ENCODE results near the gene AP4E1.
"Not testable (repeated sequence)": the region's sequence is repeated elsewhere in the genome, so short reads cannot be mapped to it uniquely, and the experiment has no call there.

AP4E1 gene

DNA sequence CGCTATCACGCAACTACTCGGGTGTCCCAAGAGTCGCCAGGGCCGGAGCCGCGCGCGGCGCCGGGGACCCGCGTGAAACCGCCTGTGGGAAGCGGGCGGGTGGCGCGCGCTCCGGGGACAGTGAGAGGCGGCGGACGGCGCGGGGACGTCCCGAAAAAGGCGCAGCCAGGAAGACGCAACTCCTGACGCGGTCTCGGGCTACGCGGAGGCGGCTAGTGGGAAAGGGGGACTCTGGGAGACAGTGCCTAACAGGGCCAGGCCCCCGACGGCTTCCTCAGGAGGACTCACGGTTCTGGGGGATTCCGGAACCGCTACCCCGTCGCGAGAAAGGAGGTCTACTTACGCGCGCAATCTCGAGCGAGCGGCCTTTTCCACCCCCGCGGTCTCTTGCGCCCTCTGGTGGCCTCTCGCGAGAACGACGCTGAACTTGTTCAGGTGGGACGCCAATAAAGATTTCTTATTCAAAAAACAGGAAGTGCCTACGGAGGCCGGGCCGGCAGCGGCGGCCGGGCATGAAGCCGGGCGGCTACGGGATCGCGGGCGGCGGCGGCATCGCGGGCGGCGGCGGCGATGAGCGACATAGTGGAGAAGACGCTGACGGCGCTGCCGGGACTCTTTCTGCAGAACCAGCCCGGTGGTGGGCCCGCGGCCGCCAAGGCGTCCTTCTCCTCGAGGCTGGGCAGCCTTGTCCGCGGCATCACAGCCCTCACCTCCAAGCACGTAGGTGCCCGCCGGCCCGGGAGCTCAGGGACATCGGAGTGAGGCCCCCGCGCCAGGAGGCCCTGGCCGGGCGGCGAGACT is at the start of gene AP4E1:
AP4E1 (plus strand) TSS at position 475 of the 801 bp plus-strand sequence; CDS start at position 571, 96 bp downstream.
- H3K27ac Mint-ChIP-seq (ENCODE audit: low read depth) = peak within 1 kb of the TSS; percentile 98
- H3K4me3 Mint-ChIP-seq = peak within 1 kb of the TSS; percentile 92
- no peaks in the 10 kb centered on the region for H3K27me3 Mint-ChIP-seq
- H3K9me3 Mint-ChIP-seq = no peaks in the 10 kb centered on the region
- DNase-seq (ENCODE audit: low spot score in 2 of 2) (peak; percentile 93 to 97), ATAC-seq (replicated peaks; ENCODE audit: extremely low read depth, poor library complexity, severe bottlenecking) (peak; percentile 43)
- H3K4me1 Mint-ChIP-seq = peaks cover 32% of the 10 kb centered on the region
- H3K36me3 Mint-ChIP-seq (ENCODE audit: insufficient read depth) = peaks cover 42% of the 10 kb centered on the region

GRCh38 chr15:50860824-50861223 is 47.7 kb upstream of the AP4E1 start:
- DNase-seq (ENCODE audit: low spot score in 2 of 2) = no peak
- Mint-ChIP-seq H3K4me1 (no peaks in the 10 kb centered on the region), H3K4me3 (no peak overlapping the region), H3K9me3 (no peaks in the 10 kb centered on the region), H3K36me3 (ENCODE audit: insufficient read depth) (no peaks in the 10 kb centered on the region), H3K27ac (ENCODE audit: low read depth) (no peak overlapping the region), H3K27me3 (peaks cover 11% of the 10 kb centered on the region)
- no peak for ATAC-seq (replicated peaks; ENCODE audit: extremely low read depth, poor library complexity, severe bottlenecking)

- H3K4me3 Mint-ChIP-seq = no peak overlapping the region
- no peaks in the 10 kb centered on the region for H3K4me1 Mint-ChIP-seq
- no peak overlapping the region for H3K27ac Mint-ChIP-seq (ENCODE audit: low read depth)
- no peaks in the 10 kb centered on the region for H3K36me3 Mint-ChIP-seq (ENCODE audit: insufficient read depth)
- H3K9me3 Mint-ChIP-seq = no peaks in the 10 kb centered on the region
- peaks cover 11% of the 10 kb centered on the region for H3K27me3 Mint-ChIP-seq
- no peak for DNase-seq (ENCODE audit: low spot score in 2 of 2)
- no peak for ATAC-seq (replicated peaks; ENCODE audit: extremely low read depth, poor library complexity, severe bottlenecking)
These were observed 45.9 kb upstream of the AP4E1 start for GRCh38 chr15:50862553-50862952.

DNA sequence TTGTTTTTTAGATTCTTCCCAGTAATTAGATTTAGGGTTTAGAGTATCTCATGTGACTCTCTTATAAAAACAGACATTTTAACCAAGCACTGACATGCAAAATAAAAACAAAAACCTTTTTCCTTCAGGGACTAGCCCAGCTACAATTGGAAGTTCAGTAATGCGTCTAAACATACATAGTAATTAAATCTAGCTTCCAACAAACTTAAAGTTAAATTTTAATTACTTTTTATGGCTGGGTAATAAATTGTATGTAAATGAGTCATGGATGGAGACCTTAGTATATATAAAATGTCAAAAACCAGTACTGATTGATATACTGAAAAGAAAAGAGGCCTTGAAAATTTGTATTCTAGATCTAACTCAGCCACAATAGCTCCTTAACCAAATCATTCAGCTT is 43.6 kb upstream of the AP4E1 start:
- ATAC-seq (replicated peaks; ENCODE audit: extremely low read depth, poor library complexity, severe bottlenecking) (no peak), DNase-seq (ENCODE audit: low spot score in 2 of 2) (no peak)
- Mint-ChIP-seq H3K9me3 (no peaks in the 10 kb centered on the region), H3K4me3 (no peak overlapping the region), H3K27ac (ENCODE audit: low read depth) (no peak overlapping the region), H3K4me1 (no peaks in the 10 kb centered on the region), H3K27me3 (no peaks in the 10 kb centered on the region), H3K36me3 (ENCODE audit: insufficient read depth) (no peaks in the 10 kb centered on the region)

DNA sequence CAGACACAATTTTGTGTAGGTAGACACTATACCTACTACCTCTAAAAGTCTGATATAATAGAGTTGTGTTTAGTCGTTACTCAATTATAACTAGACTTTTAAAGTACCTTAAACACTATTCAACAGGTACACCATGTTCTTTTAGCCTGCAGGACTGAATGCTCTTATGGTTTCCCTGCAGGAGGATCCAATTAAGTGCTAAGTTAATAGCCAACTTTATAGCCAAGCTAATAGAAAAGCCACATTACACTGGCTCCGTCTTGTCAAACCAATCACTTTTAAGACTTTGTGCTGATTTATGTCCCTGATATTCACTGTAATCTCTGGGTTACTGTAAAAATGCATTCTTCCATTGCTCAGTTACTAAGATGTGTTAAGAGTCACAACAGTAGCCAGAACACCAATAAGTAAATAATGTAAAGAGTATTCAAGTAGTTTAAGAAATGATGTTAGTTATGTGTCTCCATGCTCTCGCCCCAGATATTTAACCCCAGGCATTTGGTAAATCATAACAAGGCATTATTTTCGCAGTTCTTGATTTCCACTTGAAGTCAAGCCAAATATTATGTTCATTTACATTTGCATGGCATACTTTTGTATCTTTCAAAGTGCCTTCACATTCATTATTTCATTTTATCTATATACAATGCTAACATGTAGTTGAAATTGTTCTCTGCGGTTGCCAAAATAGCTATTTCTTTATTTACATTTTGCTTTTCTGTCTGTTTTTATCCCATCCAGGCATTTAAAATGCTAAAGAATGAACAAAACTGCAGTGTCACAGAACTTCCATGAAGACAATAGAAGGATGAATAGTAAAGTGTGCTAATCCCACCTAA is 42.7 kb upstream of the AP4E1 start:
- Mint-ChIP-seq H3K4me3 (no peak overlapping the region), H3K27me3 (no peaks in the 10 kb centered on the region), H3K4me1 (no peaks in the 10 kb centered on the region), H3K36me3 (ENCODE audit: insufficient read depth) (no peaks in the 10 kb centered on the region), H3K27ac (ENCODE audit: low read depth) (no peak overlapping the region), H3K9me3 (no peaks in the 10 kb centered on the region)
- DNase-seq (ENCODE audit: low spot score in 2 of 2) (no peak), ATAC-seq (replicated peaks; ENCODE audit: extremely low read depth, poor library complexity, severe bottlenecking) (no peak)

- Mint-ChIP-seq H3K4me1 (peaks cover 6% of the 10 kb centered on the region), H3K27me3 (peaks cover 16% of the 10 kb centered on the region), H3K4me3 (no peak overlapping the region), H3K27ac (ENCODE audit: low read depth) (no peak overlapping the region), H3K9me3 (no peaks in the 10 kb centered on the region), H3K36me3 (ENCODE audit: insufficient read depth) (peaks cover 2% of the 10 kb centered on the region)
- no peak for DNase-seq (ENCODE audit: low spot score in 2 of 2)
- no peak for ATAC-seq (replicated peaks; ENCODE audit: extremely low read depth, poor library complexity, severe bottlenecking)
These were observed 36.7 kb upstream of the AP4E1 start for GRCh38 chr15:50871832-50872231.

- Mint-ChIP-seq H3K4me1 (peaks cover 10% of the 10 kb centered on the region), H3K9me3 (no peaks in the 10 kb centered on the region), H3K4me3 (no peak overlapping the region), H3K36me3 (ENCODE audit: insufficient read depth) (peaks cover 3% of the 10 kb centered on the region), H3K27me3 (peaks cover 16% of the 10 kb centered on the region), H3K27ac (ENCODE audit: low read depth) (no peak overlapping the region)
- ATAC-seq (replicated peaks; ENCODE audit: extremely low read depth, poor library complexity, severe bottlenecking) = no peak
- DNase-seq (ENCODE audit: low spot score in 2 of 2) = no peak
These were observed 35.6 kb upstream of the AP4E1 start for GRCh38 chr15:50872832-50873426.

DNA sequence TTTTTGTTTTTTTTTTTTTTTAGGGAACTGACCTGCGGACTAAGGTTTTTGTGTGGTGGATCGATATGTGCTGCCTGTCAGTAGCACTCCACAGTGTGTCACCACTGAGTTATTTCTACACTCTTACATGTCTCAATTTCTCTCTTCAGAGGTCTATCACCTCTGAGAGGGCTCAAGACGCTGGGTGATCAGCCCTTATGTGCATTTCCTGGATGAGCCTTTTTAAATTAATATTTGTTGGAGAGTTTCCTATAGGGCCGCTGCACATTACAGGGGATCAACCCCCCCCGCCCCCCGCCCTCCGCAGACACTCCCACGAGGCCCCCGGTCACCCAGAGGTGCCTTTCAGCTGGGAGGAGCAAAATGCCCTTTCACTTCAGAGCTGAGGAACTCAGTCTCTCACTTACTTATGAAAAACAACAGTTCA is 34.5 kb upstream of the AP4E1 start:
- H3K4me3 Mint-ChIP-seq = no peak overlapping the region
- H3K27me3 Mint-ChIP-seq = peaks cover 16% of the 10 kb centered on the region
- no peak overlapping the region for H3K27ac Mint-ChIP-seq (ENCODE audit: low read depth)
- peaks cover 10% of the 10 kb centered on the region for H3K4me1 Mint-ChIP-seq
- no peak for DNase-seq (ENCODE audit: low spot score in 2 of 2)
- peaks cover 3% of the 10 kb centered on the region for H3K36me3 Mint-ChIP-seq (ENCODE audit: insufficient read depth)
- H3K9me3 Mint-ChIP-seq = no peaks in the 10 kb centered on the region
- peak; percentile 70 for ATAC-seq (replicated peaks; ENCODE audit: extremely low read depth, poor library complexity, severe bottlenecking)

GRCh38 chr15:50875238-50875637 is 33.2 kb upstream of the AP4E1 start:
- not testable (repeated sequence) for H3K36me3 Mint-ChIP-seq (ENCODE audit: insufficient read depth); ATAC-seq (replicated peaks; ENCODE audit: extremely low read depth, poor library complexity, severe bottlenecking); H3K9me3 Mint-ChIP-seq; H3K4me3 Mint-ChIP-seq; DNase-seq (ENCODE audit: low spot score in 2 of 2)
- Mint-ChIP-seq H3K27ac (ENCODE audit: low read depth) (peak overlapping the region; percentile 58), H3K4me1 (peaks cover 10% of the 10 kb centered on the region), H3K27me3 (peaks cover 16% of the 10 kb centered on the region)

- H3K36me3 Mint-ChIP-seq (ENCODE audit: insufficient read depth) = peaks cover 3% of the 10 kb centered on the region
- H3K27me3 Mint-ChIP-seq = peaks cover 16% of the 10 kb centered on the region
- ATAC-seq (replicated peaks; ENCODE audit: extremely low read depth, poor library complexity, severe bottlenecking) (no peak), DNase-seq (ENCODE audit: low spot score in 2 of 2) (no peak)
- H3K4me3 Mint-ChIP-seq = peak overlapping the region; percentile 64
- H3K27ac Mint-ChIP-seq (ENCODE audit: low read depth) = peak overlapping the region; percentile 78
- no peaks in the 10 kb centered on the region for H3K9me3 Mint-ChIP-seq
- peaks cover 10% of the 10 kb centered on the region for H3K4me1 Mint-ChIP-seq
These were observed 32.1 kb upstream of the AP4E1 start for GRCh38 chr15:50876260-50876988.

DNA sequence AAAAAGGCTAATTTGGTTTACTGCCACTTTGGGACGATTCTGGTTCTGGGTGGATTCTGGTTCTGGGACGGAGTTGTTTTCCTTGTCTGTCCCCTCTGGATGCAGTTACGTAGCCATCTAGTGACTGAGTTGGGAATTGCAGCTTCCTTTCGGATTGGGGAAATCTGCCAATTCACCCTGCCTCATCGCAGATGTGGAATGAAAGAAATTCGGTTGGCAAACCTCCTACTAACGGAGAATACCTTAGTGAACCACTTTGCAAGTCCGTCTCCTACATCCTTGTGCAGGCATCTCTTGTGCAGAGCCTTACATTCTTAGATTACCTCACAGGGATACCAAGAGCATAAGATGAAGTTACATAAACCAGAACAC is 31.5 kb upstream of the AP4E1 start:
- peaks cover 3% of the 10 kb centered on the region for H3K36me3 Mint-ChIP-seq (ENCODE audit: insufficient read depth)
- peak overlapping the region; percentile 78 for H3K27ac Mint-ChIP-seq (ENCODE audit: low read depth)
- peaks cover 10% of the 10 kb centered on the region for H3K4me1 Mint-ChIP-seq
- peaks cover 16% of the 10 kb centered on the region for H3K27me3 Mint-ChIP-seq
- ATAC-seq (replicated peaks; ENCODE audit: extremely low read depth, poor library complexity, severe bottlenecking) (peak; percentile 24), DNase-seq (ENCODE audit: low spot score in 2 of 2) (peak; percentile 59 to 62)
- peak overlapping the region; percentile 64 for H3K4me3 Mint-ChIP-seq
- no peaks in the 10 kb centered on the region for H3K9me3 Mint-ChIP-seq

DNA sequence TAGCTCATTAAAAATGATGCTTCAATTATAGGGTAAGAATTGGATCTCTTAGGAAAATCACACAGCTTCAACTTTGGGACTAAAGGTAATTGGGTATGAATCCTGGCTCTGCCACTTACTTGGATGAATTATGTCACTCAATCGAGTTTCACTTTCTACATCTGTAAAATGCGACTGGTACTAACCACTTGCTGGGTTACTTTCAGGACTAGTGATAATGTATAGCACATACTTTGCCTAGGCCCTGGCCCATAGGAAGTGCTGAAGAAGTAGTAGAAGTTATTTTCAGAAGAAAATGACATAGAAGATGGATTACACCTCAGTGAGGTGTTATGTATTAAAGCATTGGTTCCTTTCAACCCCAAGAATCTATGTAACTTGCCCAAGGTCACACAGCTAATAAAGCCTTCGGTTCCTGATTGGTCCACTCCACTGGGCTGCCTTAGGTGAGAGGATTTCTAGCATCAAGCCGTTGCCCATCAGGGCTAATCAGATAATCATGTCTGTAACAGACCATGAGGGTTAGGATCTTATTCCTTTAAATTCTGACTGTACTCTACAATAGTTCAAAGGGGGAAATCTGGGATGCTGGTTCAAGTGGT is 29.4 kb upstream of the AP4E1 start:
- no peak for DNase-seq (ENCODE audit: low spot score in 2 of 2)
- ATAC-seq (replicated peaks; ENCODE audit: extremely low read depth, poor library complexity, severe bottlenecking) = peak; percentile 52
- Mint-ChIP-seq H3K36me3 (ENCODE audit: insufficient read depth) (peaks cover 5% of the 10 kb centered on the region), H3K9me3 (no peaks in the 10 kb centered on the region), H3K4me3 (no peak overlapping the region), H3K27me3 (no peaks in the 10 kb centered on the region), H3K27ac (ENCODE audit: low read depth) (peak overlapping the region; percentile 32), H3K4me1 (peaks cover 17% of the 10 kb centered on the region)

Data from central memory CD8-positive, alpha-beta T cell (primary cell).